Pulmonary artery endothelial cell (primary cell): Measurements from ENCODE around the gene NEK8. TPM values are rescaled to one million over a fixed set of nuclear protein-coding genes. Genes with fewer than 3 reads are reported as not detected.
"Not testable (repeated sequence)": the region's sequence is repeated elsewhere in the genome, so short reads cannot be mapped to it uniquely, and the experiment has no call there.

ENCODE experiments used
- DNase-seq: peaks from one replicate; pipeline ENCODE4 v3.0.0-alpha.2; 2011; ENCODE audit warnings: low read depth, low spot score
- total RNA-seq: library from RNA; depleted of rRNA; stranded (reverse); fragments of >200 nt; gene quantifications from 2 replicates; pipeline ENCODE4 v1.2.3, GENCODE V29; 2014

Gene NEK8
- total RNA-seq, 1 donor from 2014 or later, result 2.0 TPM

GRCh38 chr17:28763804-28764266 lies 35.2 kb downstream of the NEK8 start:
- no peak for DNase-seq

DNA sequence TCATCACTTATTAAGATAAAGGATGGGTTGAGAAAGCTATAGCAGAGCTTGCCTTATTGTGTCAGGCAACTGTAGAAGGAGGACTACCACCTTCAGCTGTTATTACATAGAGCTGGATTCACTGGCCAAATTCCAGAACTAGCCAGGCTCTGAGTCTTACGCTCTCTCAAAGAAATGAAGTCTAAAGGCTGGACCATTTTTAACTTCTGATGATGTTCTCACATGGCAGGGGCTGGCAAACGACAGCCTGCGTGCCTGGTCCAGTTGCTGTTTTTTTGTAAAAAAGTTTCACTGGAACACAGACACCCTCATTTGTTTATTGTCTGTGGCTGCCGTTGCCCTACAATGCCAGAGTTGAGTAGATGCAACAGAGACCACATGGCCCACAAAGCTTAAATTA lies 36.5 kb downstream of the NEK8 start:
- DNase-seq, result no peak

- DNase-seq, result no peak
These were observed 45.1 kb downstream of the NEK8 start for GRCh38 chr17:28773736-28774135.

DNA sequence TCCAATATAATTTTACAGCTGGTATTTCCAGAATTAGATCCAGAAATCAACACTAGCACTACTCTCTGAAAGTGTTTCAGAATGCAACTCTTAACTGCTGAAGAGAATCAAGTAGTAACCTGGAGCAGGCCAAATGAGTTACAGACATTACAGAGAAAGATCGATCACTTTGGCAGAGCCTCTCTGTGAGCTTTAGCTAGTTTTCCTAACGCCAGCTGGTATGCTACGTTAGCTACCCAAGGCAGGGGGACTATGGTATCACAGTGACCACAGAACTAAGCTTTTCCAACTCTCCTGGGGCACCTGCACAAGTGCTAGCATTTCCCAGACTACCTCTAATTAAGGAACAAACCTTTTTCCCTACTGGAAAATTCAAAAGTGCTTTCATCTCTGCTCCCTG lies 45.6 kb downstream of the NEK8 start:
- no peak for DNase-seq

DNA sequence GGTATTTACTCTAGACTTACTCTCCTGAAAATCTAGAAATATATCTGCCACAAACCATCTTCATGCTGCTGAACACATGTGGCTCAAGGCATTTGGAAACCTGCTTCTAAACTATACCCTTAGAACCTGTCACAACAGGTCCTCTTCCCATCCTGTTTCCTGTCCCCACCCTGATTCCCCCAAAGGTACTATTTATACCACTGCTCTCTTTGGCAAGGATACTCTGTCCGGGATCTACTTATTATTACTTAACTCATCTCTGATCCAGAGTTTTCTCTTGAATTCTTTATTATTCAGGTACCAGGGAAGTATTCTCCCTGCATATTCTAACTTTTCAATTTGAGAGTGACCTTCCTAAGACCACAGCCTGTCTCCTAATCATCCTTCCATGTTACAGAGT lies 48.6 kb downstream of the NEK8 start:
- no peak for DNase-seq

- DNase-seq, result not testable (repeated sequence)
These were observed 51.0 kb downstream of the NEK8 start for GRCh38 chr17:28779601-28780000.

DNA sequence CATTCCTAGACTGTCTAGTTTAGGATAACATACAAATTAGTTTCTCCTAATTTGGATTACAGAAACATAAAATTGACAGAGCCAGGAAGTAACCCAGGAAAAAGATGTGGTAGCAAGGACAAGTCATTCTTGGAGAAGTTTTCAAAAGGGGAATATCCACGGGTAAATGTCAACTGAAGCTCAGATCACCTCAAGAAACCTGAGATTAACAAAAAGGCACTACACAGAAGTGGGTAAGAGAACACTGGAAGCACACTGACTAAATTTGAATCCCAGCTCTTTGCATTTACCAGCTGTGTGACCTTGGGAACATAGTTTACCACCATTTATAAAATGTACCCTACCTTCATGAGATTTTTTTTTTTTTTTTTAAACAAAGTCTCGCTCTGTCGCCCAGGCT lies 54.6 kb downstream of the NEK8 start:
- no peak for DNase-seq

GRCh38 chr17:28788100-28788499 lies 59.5 kb downstream of the NEK8 start:
- no peak for DNase-seq

Other genes starting within 250 kb of the NEK8 start
- gene FOXN1, start 222.4 kb upstream of the NEK8 start, total RNA-seq, result not detected in 2 replicates
- 22.0 and 22.1 TPM in 2 replicates for gene UNC119, start 176.2 kb upstream of the NEK8 start, total RNA-seq
- gene PIGS, start 157.3 kb upstream of the NEK8 start, total RNA-seq, result 56.6 and 57.6 TPM in 2 replicates
- gene ALDOC, start 151.9 kb upstream of the NEK8 start, total RNA-seq, result 22.0 and 53.9 TPM in 2 replicates
- 24.5 and 58.3 TPM in 2 replicates for gene SPAG5, start 129.8 kb upstream of the NEK8 start, total RNA-seq
- gene RSKR, start 114.6 kb upstream of the NEK8 start, total RNA-seq, result 3.4 and 5.5 TPM in 2 replicates
- gene BLTP2, start 83.6 kb upstream of the NEK8 start, total RNA-seq, result 162 and 190 TPM in 2 replicates
- gene SDF2, start 66.9 kb upstream of the NEK8 start, total RNA-seq, result 56.8 and 63.1 TPM in 2 replicates
- 51.3 and 52.4 TPM in 2 replicates for gene SUPT6H, start 66.6 kb upstream of the NEK8 start, total RNA-seq
- 0.66 and 2.3 TPM in 2 replicates for gene PROCA1, start 16.9 kb upstream of the NEK8 start, total RNA-seq
- 15.0 and 41.7 TPM in 2 replicates for gene RAB34, start 10.9 kb upstream of the NEK8 start, total RNA-seq
- 811 and 821 TPM in 2 replicates for gene RPL23A, start 8.8 kb upstream of the NEK8 start, total RNA-seq
- gene TLCD1, start 2.6 kb upstream of the NEK8 start, total RNA-seq, result 1.1 and 1.4 TPM in 2 replicates
- 28.2 and 32.8 TPM in 2 replicates for gene TRAF4, start 15.2 kb downstream of the NEK8 start, total RNA-seq
- gene FAM222B, start 114.0 kb downstream of the NEK8 start, total RNA-seq, result 3.4 and 5.5 TPM in 2 replicates
- 30.7 and 49.2 TPM in 2 replicates for gene ERAL1, start 126.2 kb downstream of the NEK8 start, total RNA-seq
- gene FLOT2, start 168.9 kb downstream of the NEK8 start, total RNA-seq, result 77.3 and 80.4 TPM in 2 replicates
- 5.5 and 7.9 TPM in 2 replicates for gene DHRS13, start 174.3 kb downstream of the NEK8 start, total RNA-seq
- gene PHF12, start 222.7 kb downstream of the NEK8 start, total RNA-seq, result 10.6 and 11.6 TPM in 2 replicates